GM19455 (cell line): ENCODE data around the gene MPST.

ENCODE experiments used
- ATAC-seq: cut with Tn5 transposase; IDR thresholded peaks from one replicate; pipeline ENCODE4 v1.9.1; 2021; ENCODE audit not compliant: unreplicated experiment

Gene MPST

DNA sequence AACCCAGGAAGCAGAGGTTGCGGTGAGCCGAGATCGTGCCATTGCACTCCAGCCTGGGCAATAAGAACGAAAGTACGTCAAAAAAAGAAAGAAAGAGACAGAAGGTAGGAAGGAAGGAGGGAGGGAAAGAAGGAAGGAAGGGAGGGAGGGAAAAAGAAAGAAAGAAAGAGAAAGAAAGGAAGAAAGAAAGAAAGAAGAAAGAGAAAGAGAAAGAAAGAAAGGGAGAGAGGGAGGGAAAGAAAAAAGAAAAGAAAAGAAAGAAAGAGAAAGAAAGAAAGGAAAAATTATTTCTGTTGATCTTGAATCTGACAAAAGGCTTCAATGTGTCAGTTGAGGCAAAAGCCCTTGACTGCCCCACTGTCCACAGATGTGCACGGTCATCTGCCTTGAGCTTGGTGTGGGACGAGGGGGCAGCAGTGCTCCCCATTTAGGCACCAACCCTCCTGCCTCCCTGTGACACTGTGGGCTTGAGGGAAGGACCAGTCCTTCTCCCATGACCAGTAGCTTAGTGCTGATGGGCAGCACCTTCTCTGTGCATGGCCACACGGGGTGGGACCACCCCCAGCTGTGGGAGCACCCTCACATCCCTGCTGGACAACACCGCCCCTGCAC is 56.4 kb downstream of the MPST start:
- ATAC-seq: no peak

GRCh38 chr22:37077802-37078448 is 58.4 kb downstream of the MPST start:
- no peak for ATAC-seq

GRCh38 chr22:37079158-37079557 is 59.6 kb downstream of the MPST start:
- no peak for ATAC-seq
